Activated CD8-positive, alpha-beta T cell treated with anti-CD3 and anti-CD28 coated beads for 36 hours (primary cell): Measurements from ENCODE around the gene FAM210A. TPM values are rescaled to one million over a fixed set of nuclear protein-coding genes. Genes with fewer than 3 reads are reported as not detected.

ENCODE experiments used
- ATAC-seq: fragments of 200-7000 bp; cut with Tn5 transposase; one replicate; pipeline ENCODE4 v1.10.0; 2021; ENCODE audit warnings: mild to moderate bottlenecking, moderate library complexity
- CTCF ChIA-PET: fragments of 350-600 bp; sonication (Branson Sonifier 250); formaldehyde crosslinking; loops from one replicate; lab custom pipeline; 2021; ENCODE audit warnings: antibody characterized with exemption; lab: Charles Lee
- POLR2A ChIA-PET: fragments of 350-600 bp; sonication (Branson Sonifier 250); formaldehyde crosslinking; loops from one replicate; lab custom pipeline; 2021; ENCODE audit warnings: antibody characterized with exemption; lab: Charles Lee
- DNase-seq: peaks from one replicate; pipeline ENCODE4 v3.0.0-alpha.2; 2020
- H3K27ac Mint-ChIP-seq: one replicate; pipeline ENCODE4 v1.8.0; 2021; ENCODE audit warnings: mild to moderate bottlenecking, mixed read lengths
- H3K27me3 Mint-ChIP-seq: one replicate; pipeline ENCODE4 v1.8.0; 2021; ENCODE audit warnings: mixed read lengths
- H3K36me3 Mint-ChIP-seq: one replicate; pipeline ENCODE4 v1.8.0; 2021; ENCODE audit warnings: low read depth, mixed read lengths
- H3K4me1 Mint-ChIP-seq: one replicate; pipeline ENCODE4 v1.8.0; 2021; ENCODE audit warnings: low read depth, mixed read lengths
- H3K4me3 Mint-ChIP-seq: one replicate; pipeline ENCODE4 v1.8.0; 2021; ENCODE audit warnings: mild to moderate bottlenecking, moderate library complexity, mixed read lengths
- H3K9me3 Mint-ChIP-seq: one replicate; pipeline ENCODE4 v1.8.0; 2021; ENCODE audit warnings: mixed read lengths
- CTCF ChIP-seq: fragments of 200-600 bp; IDR thresholded peaks from one replicate; pipeline ENCODE4 v1.8.0; 2022; ENCODE audit warnings: antibody characterized with exemption, mild to moderate bottlenecking
- intact Hi-C: fragments of 100-400 bp; cut with micrococcal nuclease; formaldehyde crosslinking; loops from one replicate; pipeline ENCODE4 v1.10.0; 2022
- total RNA-seq, 2 experiments: library from RNA; stranded (reverse); gene quantifications; one replicate each; pipeline ENCODE4 v1.2.3, GENCODE V29; 2021

Gene FAM210A
- total RNA-seq, 2 experiments from 2014 or later: 57.7 to 64.2 TPM

GRCh38 chr18:13641551-13642439 lies 84.6 kb downstream of the FAM210A start:
- Mint-ChIP-seq H3K4me3 (no peak overlapping the region), H3K9me3 (no peaks in the 10 kb centered on the region), H3K27me3 (no peaks in the 10 kb centered on the region), H3K36me3 (peaks cover 12% of the 10 kb centered on the region), H3K27ac (no peak overlapping the region), H3K4me1 (no peaks in the 10 kb centered on the region)
- no peak for TF ChIP-seq CTCF
- POLR2A ChIA-PET: interaction anchor here (0.5 kb wide), 1 partner anchor 106 kb away, joined by 3 read pairs; no protein-coding TSS in a partner anchor
- ATAC-seq: no peak
- DNase-seq: no peak
- intact Hi-C loops: no loop called here
- CTCF ChIA-PET: no interaction called here

- POLR2A ChIA-PET: no interaction called here
- CTCF ChIA-PET: no interaction called here
- TF ChIP-seq CTCF: no peak
- Mint-ChIP-seq H3K27me3 (no peaks in the 10 kb centered on the region), H3K4me3 (no peak overlapping the region), H3K9me3 (no peaks in the 10 kb centered on the region), H3K36me3 (peaks cover 9% of the 10 kb centered on the region), H3K27ac (no peak overlapping the region), H3K4me1 (no peaks in the 10 kb centered on the region)
- intact Hi-C loops: no loop called here
- DNase-seq (no peak), ATAC-seq (no peak)
Observed at GRCh38 chr18:13640266-13640860, 86.0 kb downstream of the FAM210A start.

GRCh38 chr18:13638719-13639595 lies 87.4 kb downstream of the FAM210A start:
- ChIA-PET CTCF (interaction anchor here (1.6 kb wide), 1 partner anchor 81 kb away, joined by 5 read pairs; no protein-coding TSS in a partner anchor), POLR2A (no interaction called here)
- Mint-ChIP-seq H3K9me3 (no peaks in the 10 kb centered on the region), H3K27ac (no peak overlapping the region), H3K27me3 (no peaks in the 10 kb centered on the region), H3K36me3 (peaks cover 3% of the 10 kb centered on the region), H3K4me1 (no peaks in the 10 kb centered on the region), H3K4me3 (no peak overlapping the region)
- no peak for ATAC-seq
- intact Hi-C loops: no loop called here
- DNase-seq: no peak
- no peak for TF ChIP-seq CTCF

GRCh38 chr18:13635046-13635445 lies 91.3 kb downstream of the FAM210A start:
- ChIA-PET POLR2A (no interaction called here), CTCF (interaction anchor here (2.0 kb wide), 1 partner anchor 77 kb away, joined by 6 read pairs; no protein-coding TSS in a partner anchor)
- Mint-ChIP-seq H3K4me1 (peaks cover 3% of the 10 kb centered on the region), H3K27ac (no peak overlapping the region), H3K27me3 (no peaks in the 10 kb centered on the region), H3K9me3 (no peaks in the 10 kb centered on the region), H3K36me3 (peaks cover 3% of the 10 kb centered on the region), H3K4me3 (no peak overlapping the region)
- no peak for TF ChIP-seq CTCF
- intact Hi-C loops: no loop called here
- DNase-seq (no peak), ATAC-seq (no peak)
